Sigmoid colon (tissue), 4 donors: ENCODE results near the gene AP1M1.

Experiments
- CTCF ChIP-seq, 4 experiments: fragments of 450-650 bp in 3 of 4; fragments of 200-600 bp in 1 of 4; IDR thresholded peaks; one replicate each; pipeline ENCODE4 v1.5.1; 2016 to 2019; ENCODE audit warnings: antibody characterized with exemption in 4 of 4, mild to moderate bottlenecking in 3 of 4, moderate library complexity in 2 of 4
- EP300 ChIP-seq, 4 donors: sonication (generic); formaldehyde crosslinking; IDR thresholded peaks; one replicate each; pipeline ENCODE4 v1.6.1; 2017; ENCODE audit warnings: antibody characterized with exemption in 4 of 4
- POLR2A ChIP-seq, 2 donors: fragments of 450-650 bp; IDR thresholded peaks; one replicate each; pipeline ENCODE4 v1.6.1; 2016; ENCODE audit warnings: antibody characterized with exemption in 2 of 2, mild to moderate bottlenecking in 2 of 2, moderate library complexity in 2 of 2
- POLR2AphosphoS5 ChIP-seq, 4 donors: sonication (generic); formaldehyde crosslinking; IDR thresholded peaks; one replicate each; pipeline ENCODE4 v1.6.1; 2017; ENCODE audit warnings: antibody characterized with exemption in 4 of 4

- TF ChIP-seq CTCF (IDR thresholded peaks at IDR 0.05), result no peak
- no peak for TF ChIP-seq EP300 (IDR thresholded peaks at IDR 0.05)
- no peak for TF ChIP-seq POLR2A (IDR thresholded peaks at IDR 0.05)
- no peak for TF ChIP-seq POLR2AphosphoS5 (IDR thresholded peaks at IDR 0.05)
Observed at GRCh38 chr19:16268676-16269319, 71.1 kb downstream of the AP1M1 start.
